ENCODE measurements around the gene AK8.
"Not testable (repeated sequence)": the region's sequence is repeated elsewhere in the genome, so short reads cannot be mapped to it uniquely, and the experiment has no call there.

The AK8 gene

DNA sequence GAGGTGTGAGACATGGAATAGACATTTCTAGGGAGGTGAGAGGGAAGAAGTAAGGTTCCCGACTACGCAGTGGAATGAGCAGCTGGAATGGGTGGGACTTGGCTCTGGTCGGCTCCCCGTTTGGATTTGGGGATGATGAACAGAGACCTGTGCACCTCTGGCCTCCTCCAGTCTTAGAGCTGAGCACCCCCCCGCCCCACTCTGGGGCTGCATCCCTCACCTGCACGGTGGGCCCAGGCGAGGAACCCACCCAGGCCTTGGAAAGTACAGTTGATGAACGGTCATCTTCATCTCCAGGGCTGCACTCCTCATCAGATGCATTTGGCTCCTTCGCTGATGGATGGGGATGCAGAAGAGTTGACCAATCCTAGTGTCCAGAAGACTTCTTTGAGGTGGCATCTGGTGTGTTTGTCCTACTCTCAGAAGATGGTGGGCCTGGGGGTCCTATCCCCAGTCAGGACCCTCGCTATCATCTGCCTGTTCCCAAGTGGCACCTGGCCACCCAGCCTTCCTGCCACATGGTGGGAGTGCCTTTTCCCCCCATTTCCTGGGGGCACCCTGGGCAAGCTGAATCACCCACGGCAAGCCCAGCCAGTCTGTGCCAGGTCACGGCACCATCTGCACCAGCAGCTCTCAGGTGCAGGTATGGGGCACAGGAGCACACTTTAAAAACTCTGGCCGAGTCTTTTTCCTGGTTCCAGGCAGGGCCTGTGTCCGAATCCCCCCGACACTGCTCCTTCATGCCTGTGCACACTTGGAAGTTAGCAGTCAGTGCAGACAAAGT is 137.4 kb downstream of the AK8 start:
- no peak for DNase-seq

DNA sequence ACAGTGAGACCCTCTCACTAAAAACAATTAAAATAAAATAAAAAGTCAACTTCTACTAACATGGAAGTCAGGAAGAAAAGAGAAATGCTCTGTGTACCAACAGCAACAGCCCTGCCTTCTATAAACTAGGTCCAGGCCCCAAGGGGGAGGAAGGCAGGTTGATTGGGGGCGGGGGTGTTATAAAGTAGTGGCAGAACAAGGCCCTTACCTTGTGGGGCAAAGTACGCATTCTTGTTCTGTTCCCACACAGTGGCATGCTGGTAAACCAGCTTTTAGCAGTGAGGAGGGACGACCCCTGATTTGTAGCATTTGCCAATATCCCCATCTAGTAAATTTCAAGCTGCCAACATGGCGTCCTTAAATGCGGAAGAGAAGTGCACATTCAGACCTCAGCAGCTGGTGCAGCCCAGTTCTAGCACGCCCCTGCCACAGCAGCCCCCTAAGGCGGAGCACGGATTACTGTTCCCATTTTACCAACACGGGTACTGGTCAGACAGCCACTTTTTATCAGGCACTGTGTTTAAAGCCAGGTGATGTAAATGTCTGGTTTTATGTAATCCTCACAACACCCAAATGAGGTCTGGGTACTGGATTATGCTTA is 138.3 kb downstream of the AK8 start:
- no peak for DNase-seq

DNA sequence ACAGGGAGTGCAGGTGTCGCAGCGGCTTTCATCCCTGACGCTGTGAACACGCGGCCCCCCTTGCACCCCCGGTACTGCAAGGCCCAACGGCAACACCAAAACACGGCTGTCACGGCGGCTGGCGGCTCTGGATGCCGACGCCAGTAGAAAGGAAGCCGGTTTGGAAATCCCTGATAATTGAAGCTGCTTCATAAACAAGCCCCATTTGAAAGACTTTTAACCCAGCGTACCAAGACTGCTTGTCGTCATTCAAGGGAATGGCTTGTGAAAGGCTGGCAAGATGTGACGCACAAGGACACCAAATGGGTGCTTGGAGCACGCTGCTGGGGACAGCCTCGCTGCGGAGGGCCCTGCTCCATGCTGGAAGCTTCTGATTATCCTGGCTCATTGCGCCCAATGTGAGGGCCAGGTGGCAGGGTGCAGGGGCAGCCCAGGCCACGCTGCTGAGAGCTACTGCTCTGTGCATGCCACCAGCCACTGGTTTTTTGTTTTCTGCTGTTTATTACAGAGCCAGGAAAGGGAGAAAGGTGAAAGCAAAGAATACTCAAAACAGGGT is 144.7 kb downstream of the AK8 start:
- DNase-seq: no peak

DNA sequence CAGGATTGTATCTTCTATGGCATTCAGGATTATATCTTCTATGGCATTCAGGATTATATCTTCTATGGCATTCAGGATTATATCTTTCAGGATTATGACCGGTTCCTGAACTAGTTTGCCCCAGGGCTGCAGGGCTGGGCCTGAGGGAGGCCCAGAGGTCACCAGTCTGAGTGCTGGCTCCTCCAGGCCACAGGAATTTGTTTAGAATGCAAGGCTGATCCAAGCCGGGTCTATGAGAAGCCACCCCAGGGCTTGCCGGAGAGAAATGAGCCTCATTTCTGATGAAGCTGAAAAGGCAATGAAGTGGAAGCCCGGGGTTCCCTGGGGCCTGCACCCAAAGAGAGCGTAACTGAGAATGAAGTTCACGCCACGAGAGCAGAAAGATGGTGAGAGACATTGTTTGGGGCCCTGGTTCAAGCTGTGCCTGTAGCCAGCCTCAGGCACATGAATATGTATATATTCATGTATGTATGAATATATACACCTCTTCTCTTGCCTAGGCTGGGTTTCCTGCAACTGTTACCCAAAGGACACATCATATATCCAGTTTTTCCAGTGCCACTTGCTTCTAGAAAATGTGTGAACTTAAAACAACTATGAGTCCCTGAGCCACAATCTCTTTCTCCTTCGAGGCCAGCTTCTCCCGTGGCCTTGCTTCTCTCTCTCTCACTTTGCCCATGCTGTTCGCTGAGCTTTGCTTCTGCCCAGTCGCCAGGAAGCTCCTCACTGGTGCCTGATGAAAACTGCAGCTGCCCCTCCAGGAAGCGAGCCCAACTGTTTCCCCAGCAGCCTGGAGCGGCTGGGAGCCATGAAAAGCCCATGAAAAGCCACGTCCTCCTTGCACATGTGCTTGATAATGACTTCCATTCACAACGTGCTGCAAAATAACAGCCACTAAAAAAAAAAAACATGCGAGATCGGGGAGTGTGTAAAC is 145.5 kb downstream of the AK8 start:
- DNase-seq: no peak

DNA sequence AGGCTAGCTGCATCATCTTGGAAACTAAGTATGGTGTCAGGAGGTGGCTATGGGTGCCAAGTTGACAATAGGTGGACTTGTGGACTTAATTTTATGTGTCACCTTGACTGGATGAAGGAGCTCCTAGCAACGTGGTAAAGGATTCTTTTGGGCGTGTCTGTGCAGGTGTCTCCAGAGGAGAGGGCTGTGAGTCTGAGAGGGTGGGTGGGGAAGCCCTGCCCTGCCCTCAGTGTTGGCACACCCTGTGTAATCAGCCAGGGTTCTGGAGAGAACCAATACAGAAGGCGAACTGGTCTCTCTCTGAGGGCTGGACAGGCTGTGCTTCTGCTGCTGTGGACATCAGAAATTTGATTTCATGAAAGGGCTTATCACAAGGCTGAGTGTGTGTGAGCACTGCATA is 146.9 kb downstream of the AK8 start:
- DNase-seq: no peak

DNA sequence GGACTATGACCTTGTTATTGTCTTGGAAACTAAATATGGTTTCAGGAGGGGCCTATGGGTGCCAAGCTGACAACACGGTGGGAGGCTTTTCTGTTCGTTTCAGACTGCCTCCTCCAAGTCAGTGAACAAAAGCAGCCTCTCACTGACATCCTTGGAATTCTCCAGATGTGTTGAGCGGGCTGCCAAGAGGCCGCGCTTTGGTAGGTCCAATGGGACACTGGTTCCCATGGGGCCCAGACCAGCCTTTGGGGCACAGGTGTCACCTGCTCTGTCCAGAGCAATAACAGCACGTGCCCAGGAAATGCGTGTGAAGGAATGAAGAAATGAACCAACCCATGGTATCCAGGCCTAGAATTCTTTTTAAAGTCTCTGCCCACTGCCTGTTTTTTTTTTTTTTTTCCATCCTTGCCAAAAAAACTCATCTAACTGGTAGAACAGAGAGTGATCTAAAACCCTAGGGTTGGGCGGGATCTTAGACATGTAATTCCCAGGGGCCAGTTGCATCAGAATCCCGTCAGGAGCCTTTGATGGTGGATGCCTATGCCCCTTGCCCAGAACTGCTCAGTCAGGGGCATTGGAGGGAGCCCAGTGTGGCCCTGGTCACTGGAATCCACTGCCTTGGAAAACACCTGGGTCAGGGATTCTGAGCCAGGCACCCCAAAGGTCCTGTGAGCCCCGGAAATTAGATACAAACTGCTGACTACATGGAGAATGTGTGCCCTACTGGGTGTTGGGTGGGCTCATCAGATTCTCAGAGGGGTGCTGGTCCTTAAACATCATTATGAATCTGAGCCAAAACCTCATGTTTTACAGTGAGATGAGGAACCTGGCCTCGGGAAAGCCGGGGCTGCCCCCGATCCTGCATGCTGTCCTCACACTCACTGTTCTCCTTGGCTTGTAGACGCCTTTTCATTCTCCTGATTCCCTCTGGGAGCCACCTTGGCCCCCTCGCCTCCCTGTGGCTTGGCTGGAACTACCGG is 147.7 kb downstream of the AK8 start:
- DNase-seq: no peak

DNA sequence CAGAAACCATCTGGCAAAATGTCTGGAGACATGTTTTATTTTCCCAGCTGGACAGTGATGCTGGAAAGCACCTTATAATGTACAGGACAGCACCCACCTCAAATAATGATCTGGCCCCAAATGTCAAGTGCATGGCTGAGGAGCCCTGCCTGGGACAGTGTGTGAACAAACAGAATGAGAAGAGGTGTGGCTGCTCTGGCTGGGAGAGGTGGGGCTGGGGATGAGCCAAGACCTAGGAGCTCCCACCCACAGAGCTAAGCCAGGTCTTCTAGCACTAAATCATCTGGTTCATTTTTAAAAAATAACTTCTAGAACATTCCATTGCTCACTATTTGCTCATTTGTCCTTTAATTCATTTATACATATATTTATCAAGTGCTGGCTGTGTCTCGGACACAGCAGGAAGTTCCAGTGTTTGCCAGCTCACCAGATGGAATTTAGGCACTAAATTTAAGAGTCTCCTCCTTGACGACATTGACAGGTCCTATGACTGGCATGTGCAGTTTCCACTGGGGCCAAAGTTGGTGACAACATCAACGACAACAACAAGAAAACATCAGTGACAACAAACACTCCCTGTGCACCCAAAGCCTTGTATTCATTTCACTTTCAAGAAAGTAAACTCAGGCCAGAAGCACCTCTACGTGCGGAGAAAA is 148.7 kb downstream of the AK8 start:
- no peak for DNase-seq

DNA sequence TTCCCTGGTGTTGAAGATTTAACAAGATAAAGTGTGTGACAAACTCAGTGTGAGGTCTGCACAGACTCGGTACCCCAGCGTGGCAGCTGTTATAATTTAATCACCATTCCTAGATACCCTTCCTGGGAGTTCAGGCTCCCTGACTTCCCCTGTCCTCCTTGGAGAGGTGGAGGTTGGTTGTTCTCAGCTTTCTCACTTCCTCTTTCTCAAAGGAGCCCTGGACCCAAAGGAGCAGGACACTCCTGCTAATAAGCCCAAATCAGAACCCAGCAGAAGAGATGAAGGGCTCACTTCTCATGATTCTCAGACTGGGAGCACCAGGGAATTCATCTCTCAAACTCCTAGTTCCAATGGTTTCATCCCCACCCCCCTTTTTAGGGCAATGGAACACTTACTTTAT is 149.6 kb downstream of the AK8 start:
- no peak for DNase-seq

DNA sequence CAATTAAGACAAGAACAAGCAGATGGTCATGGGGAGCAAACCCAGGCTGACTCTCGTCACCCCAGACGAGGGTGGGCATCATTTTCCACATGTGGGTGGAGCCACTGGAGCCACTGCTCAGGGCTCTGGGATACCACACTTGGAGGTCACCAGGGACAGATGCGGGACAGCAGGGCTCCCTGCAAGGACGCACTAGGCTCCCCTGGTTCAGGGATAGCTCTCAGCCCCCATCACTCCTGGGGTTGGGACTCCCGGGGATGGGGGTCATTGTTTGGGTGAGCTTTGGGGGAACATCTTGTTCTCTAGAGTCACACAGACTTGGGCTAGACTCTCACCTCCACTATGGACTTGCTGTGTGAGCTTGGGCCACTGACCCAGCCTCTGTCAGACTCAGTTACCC is 150.0 kb downstream of the AK8 start:
- DNase-seq: no peak

DNA sequence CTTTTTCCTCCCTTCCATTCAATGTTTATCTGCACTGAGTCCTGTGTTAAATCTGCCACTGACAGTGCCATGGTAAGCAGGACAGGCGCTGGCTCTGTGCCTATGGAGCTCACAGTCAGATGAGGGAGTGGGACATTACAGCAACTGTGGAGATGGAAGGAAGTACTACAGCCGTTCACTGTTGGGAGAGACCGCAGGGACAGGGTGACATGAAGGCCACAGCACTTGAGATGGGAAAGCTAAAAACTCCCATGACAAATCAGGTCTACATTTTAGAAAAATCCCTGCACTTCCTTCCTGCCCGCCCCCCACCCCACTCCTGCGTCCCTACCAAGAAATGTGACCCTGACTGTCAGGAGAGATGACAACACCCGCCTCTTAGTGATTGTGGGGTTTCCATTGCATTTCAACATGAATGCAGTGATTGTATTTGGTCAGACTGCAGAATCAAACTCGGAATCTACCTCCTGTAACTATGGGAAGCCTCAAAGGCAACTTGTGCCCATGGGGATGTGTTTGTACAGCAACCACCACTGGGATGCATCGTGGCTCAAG is 151.4 kb downstream of the AK8 start:
- DNase-seq: no peak

DNA sequence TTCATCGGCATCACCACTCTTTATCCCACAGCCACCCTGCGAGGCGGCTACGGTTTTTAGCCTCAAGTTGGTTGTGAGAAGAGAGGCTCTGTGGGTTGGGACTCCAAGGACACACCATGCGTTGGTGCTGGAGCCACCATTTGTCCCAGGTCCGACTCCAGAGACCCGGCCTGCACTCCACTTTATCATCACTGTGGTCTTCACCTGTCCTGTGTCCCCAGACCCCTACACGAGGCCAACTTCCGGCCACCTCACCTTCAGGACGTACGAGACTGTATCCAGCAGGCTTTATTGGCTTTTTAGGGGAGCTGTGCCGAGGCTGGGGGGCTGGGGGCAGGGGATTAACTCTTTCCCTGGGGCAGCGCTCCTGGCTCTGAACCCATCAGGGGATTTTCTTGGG is 152.8 kb downstream of the AK8 start:
- DNase-seq: no peak

DNA sequence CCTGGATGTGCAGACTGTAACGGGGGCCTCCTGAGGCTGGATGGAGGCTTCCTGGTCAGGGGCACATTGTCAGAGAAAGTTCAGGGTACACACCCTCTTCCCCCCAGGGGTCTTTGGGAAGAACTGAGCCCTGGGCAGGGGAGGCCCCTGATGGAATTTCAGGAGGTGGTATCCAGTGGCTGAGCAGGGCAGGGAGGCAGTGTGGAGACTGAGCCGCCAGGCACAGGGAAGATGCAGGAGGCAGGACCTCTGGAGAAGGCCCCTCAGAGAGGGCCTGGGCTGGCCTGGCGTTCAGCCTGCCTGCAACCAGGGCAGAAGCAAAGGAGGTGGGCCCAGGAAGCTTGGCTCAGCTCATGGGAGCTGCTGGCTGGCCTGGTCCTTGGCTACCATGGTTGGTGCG is 154.3 kb downstream of the AK8 start:
- DNase-seq: no peak

DNA sequence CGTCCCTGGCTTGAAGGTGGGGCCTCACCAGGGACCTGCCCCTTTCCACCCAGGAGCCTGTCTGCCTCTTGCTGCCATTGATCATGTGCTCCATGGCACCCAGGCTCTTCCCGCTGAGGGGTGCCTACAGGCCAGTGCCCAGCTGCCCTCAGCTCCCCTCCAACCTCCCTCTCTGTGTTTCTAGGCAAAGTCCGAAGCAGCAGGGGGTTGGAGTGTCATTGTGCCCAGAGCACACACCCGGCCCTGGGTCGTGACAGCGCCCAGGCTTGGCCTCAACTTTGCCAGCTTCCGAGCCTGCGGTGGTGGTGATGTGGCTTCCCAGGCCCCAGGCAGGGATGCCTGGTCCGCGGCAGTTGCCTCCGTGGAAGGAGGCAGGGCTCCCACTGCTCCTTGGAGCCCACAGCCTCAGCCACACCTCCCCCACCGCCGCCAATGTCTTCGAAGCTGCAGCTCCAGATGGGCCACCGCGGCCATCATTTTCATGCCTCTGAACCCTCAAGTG is 155.5 kb downstream of the AK8 start:
- DNase-seq: no peak

DNA sequence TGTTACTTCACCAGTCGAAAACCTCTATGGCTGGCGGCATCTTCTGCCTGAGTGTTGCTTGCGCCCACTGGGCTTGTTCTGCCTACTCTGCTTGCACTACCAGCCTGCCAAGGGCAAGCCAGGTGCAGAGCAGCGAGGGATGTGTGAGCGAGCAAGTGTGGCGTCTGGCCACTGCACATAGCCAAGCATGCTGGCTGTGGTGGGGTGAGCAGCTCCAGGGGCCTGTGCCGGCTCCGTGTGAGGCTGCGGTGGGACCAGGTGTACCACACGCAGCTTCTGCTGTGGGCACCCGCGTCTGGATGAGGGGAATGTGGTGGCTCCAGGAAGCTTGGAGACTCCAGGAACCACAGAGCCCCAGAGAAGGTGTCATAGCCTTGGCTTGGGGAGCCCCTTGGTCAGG is 156.4 kb downstream of the AK8 start:
- DNase-seq: no peak

DNA sequence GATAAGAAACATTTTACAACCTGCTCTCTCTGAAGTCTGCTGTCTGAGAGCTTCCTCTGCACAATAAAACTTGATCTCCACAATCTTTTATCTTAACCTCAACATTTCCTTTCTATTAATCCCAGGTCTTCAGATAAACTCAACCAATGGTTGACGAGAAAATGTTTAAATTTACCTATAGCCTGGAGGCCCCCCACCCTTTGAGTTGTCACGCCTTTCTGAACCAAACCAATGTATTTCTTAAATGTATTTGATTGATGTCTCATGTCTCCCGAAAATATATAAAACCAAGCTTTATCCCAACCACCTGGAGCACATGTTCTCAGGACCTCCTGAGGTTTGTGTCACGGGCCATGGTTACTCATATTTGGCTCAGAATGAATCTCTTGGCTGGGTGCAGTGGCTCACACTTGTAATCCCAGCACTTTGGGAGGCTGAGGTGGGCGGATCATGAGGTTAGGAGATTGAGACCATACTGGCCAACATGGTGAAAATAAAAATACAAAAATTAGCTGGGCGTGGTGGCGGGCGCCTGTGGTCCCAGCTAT is 159.6 kb downstream of the AK8 start:
- DNase-seq: not testable (repeated sequence)

DNA sequence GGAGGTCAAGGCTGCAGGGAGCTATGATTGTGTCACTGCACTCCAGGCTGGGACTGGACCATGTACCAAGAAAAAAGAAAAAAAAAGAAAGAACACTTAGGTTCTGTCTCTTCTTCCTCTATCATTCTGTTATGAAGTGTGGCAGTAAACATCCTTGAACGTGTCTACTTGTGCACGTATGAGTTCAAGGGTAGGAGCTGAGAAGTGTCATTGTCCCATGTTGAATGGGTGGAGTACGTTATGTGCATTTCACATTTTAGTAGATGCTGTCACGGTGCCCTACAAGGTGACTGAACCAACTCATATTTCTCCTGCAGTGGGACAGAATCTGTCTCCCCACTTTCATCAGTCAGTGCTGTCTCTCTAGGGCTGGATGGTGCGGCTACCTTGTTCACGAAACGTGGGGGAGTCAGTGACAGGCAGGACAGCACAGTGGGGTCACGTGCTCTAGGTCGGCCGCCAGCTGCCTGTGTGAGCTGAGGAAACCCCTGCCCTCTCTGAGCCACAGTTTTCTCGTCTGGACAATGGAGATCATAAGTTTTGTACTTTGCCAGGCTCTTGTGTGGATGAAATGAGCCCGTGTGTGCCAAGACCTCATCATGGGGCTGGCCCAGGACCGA is 160.6 kb downstream of the AK8 start:
- DNase-seq: no peak

DNA sequence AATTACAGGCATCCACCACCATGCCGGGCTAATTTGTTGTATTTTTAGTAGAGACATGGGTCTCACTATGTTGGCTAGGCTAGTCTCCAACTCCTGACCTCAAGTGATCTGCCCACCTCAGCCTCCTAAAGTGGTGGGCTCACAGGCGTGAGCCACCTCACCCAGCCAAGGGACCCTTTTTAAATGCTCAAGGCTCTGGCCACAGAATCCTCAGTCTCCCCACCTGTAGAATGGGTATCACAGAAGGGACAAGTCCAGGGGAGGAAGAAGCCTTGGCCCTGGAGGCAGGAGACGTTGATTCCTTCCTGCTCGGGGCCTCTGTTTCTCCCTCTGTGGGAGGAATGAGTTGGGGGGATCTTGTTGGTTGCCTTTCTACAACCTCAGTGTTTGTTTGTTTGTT is 162.1 kb downstream of the AK8 start:
- no peak for DNase-seq

DNA sequence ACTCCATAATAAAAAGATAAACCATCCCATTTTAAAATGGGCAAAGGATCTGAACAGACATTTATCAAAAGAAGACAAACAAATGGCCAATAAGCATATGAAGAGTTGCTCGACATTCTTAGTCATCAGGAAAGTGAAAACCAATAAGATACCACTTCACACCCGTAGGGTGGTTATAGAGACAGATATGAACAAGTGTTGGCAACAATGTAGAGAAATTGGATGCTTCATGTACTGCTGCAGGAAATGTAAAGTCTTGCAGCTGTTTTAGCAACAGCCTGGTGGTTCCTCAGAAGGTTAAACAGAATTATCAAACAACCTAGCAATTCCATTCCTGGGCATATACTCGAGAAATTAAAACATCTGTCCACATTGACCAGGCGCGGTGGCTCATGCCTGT is 165.3 kb downstream of the AK8 start:
- no peak for DNase-seq

DNA sequence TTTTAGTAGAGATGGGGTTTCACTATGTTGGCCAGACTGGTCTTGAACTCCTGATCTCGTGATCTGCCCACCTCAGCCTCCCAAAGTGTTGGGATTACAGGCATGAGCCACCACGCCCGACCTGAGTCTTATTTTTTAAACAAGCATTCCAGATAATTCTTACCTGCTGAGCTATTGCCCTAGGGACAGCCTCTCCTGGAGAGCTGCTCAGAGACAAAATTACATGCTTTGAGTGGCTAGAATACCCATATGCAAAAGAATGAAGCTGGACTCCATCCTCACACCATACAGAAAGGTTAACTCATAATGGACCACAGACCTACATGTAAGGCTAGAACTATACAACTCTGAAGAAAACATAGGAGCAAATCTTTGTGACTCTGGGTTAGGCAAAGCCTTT is 166.2 kb downstream of the AK8 start:
- DNase-seq: no peak

DNA sequence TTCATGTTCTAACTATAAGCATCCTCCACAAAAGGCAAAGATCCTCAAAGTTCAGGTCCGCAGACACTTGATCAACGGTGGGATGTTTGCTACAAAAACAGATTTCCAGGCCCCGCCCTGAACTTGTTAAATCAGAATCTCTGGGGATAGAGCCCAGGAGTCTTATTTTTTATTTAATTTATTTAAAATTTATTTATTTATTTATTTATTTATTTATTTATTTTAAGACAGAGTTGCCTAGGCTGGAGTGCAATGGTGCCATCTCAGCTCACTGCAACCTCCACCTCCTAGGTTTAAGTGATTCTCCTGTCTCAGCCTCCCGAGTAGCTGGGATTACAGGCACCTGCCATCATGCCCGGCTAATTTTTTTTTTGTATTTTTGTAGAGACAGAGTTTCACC is 166.9 kb downstream of the AK8 start:
- DNase-seq: not testable (repeated sequence)
